Activated naive CD4-positive, alpha-beta T cell treated with anti-CD3 and anti-CD28 coated beads, Interleukin-2, amount 50 U/mL, for 16 hours (primary cell): ENCODE data around the gene C17orf114.
A peak's percentile ranks its signal among the peaks of the same experiment; 100 is the strongest.
"Not testable (repeated sequence)": the region's sequence is repeated elsewhere in the genome, so short reads cannot be mapped to it uniquely, and the experiment has no call there.

Experiments
- DNase-seq: peaks from one replicate; pipeline ENCODE4 v3.0.0-alpha.2; 2020

Gene C17orf114

DNA sequence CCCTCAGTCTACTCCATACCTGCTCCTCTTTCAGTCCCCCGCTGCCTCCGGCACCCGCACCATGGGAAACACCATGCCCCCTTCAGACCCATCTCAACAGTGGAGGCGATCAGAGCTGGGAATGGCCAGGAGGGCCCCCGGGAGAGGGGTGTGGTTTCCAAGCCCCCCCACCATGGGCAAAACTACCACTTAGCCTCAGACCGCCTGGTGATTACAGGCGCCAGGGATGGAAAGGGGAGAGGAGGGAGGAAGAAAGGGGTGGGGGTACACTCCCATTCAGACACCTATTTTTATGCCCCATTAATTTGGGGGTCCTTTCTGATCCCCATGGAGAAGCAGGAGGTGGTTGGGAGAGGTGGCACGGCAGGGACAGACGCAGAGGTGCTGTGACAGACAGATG is at the start of gene C17orf114:
TSS of gene C17orf114 (minus strand) at position 101 of the 400 bp plus-strand sequence.
- no peak for DNase-seq

GRCh38 chr17:4851084-4851483 is 49.0 kb upstream of the C17orf114 start:
- DNase-seq: no peak

GRCh38 chr17:4850246-4850645 is 48.1 kb upstream of the C17orf114 start:
- DNase-seq: no peak

DNA sequence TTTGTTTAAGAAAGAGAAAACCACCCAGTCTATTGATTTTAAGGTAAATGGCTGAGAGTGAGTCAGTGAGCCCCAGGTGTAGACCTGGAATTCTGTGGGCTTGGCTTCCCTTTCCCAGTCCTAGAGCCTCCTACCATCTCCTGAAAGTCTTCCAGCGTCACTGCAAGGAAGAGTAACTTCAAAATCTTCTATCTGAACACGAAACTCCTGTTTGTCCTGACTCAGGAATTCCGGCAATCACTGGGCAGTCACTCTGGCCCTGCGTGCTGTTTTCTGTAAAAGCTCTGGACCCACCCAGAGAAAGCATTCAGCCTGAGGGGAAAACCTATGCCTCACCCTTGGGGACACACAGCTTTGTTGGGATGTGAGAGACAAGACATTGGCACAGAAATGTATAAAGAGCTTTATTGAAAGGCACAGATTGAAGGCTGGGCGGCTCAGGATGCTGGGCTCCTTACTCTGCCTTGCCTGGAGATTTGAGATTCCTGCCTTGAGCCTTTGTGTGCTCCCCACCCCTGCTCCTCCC is 46.9 kb upstream of the C17orf114 start:
- DNase-seq: no peak

DNA sequence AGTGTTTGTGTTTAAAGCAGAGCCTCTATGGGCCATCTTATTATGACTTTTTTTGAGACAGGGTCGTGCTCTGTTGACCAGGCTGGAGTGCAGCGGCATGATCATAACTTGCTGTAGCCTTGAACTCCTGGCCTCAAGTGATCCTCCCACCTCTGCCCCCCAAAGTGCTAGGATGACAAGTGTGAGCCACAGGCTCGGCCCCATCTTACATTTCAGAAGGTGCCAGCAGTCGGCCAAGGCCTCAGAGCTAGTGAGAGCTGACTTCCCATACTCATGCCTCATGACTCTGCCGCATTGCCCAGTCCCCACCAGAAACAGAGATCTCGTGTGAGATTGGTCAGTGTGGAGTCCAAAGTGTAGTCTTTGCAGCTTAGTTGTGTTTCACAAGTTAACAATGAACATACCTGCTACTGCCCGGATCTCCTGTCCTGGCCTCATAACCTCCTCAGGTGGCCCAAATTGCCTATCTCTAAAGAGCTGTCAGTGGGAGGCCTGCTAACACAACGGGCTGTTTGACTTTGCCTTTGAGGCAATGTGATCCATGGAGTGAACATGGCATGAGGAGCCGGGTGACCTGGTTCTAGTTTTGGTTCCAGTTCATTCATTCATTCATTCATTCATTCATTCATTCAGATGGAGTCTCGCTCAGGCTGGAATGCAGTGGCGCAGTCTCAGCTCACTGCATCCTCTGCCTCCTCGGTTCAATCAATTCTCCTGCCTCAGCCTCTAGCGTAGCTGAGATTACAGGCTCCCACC is 44.7 kb upstream of the C17orf114 start:
- DNase-seq: no peak

GRCh38 chr17:4845118-4845517 is 43.0 kb upstream of the C17orf114 start:
- DNase-seq: no peak

DNA sequence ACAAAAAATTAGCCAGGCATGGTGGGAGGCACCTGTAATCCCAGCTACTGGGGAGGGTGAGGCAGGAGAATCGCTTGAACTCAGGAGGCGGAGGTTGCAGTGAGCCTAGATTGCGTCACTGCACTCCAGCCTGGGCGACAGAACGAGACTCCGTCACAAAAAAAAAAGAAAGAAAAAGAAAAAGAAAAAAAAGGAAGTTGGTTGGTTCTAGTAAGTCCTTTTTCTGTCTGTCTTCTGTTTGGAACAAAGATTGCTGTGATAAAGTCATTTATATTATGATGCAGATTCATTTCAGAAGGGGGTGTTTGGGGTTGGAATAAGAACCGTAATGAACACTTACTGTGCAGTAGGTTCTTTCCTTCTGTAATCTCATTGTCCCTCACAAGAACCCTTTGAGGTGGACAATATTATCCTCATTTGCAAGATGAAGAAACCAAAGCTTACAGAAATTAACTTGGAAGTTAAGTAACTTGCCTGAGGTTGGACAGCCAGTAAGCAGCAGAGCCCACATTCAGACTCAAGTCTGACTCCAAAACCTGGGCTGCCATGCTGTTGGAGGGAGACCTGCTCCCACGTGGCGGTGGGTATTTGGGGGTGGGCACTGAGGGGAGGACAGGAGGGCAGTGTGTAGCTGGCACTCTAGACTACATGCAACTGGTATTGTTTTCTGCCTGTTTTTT is 41.3 kb upstream of the C17orf114 start:
- DNase-seq: no peak

DNA sequence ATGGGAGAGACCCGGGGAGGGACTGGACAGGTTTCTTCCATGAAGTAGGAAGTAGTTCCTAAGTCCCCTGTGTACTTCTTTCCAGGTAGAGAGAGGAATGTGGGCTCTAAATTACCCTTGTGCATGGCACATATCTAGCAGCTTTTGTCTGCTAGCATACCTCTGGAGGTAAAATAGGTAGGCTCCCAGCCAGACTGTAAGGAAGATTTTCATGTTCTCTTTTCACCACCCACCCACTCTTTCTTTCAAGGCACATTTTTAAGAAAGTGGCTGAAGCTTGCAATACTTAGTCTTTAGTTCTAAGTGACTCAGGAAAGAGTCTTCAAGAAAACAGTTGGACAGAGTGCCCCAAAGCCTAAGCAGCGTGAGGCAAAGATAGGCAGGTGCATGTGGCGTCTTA is 40.2 kb upstream of the C17orf114 start:
- no peak for DNase-seq

DNA sequence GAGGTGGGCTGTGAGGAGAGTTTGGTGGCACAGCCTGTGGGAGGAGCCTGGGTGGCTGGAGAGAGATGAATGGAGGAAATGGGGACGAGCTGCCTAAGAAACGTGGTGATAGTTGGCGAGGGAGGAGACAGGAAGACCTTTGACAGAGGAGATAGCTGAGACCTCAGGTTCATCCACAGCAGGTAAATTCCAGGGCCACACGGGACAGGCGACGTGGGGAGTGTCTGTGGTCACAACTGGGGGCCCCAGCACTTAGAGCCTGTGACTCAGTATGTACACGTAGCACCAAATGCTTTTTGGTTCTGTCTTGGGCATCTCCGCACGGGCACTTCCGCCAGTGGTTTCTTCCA is 38.7 kb upstream of the C17orf114 start:
- DNase-seq: no peak

DNA sequence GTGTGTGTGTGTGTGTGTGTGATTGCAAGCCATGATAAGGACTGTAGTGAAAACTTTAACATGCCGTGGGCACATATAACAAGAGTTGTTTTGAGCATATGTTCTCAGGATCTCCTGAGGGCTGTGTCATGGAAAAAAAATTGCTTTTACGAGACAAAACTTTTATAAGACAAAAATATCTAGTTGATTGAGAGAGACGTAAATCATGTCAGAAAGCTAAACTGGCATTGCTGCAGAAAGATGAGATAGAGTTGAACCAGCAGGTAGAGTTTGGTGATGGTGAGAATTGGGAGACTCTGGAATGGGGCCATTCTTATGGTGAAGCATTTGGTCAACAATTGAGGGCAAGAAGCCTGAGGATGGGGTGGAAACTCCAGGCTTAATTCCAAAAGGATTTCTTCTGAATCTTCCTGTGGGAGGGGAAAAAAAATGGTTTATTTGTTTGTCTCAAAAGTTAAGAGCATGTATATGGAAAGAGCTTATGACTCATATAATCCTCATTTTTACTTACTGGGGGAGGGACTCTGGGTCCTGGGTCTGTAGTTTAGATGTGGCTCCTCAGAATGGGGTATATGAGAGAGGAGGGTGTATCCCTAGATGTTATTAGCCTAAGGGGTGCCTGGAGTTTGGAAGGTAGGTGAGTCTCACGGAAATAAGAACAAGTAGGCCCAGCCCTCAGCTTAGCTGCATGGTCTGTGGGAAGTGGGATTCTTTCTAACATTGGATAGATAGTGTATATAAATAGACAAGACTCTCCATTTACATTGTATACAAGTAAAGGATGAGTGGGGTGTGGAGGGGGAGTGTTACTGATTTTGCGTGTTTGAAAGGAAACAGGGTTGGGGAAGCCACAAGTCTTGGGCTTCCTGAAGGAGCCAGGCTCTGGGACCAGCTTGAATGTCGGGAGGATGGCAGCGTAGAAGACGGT is 38.1 kb upstream of the C17orf114 start:
- no peak for DNase-seq

DNA sequence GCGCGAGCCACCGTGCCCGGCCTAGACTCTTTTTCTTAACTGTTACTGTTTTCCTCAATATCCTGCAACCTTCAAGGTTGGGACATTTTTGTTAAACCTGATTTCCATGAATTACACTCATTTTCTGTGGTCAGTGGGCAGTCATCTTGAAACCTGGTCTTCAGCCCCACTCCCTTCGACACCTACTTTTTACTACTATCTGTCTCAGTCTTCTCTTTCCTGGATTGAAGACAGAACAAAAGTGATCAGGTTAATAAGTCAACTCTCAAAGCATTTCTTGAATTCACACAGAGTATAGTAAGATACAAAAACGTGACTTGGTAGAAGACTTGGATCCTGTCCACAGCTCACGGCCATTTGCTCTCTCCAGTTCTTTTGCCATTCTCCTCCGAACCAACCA is 37.1 kb upstream of the C17orf114 start:
- DNase-seq: no peak

- no peak for DNase-seq
These were observed 36.2 kb upstream of the C17orf114 start for GRCh38 chr17:4838309-4838785.

- DNase-seq: no peak
These were observed 35.6 kb upstream of the C17orf114 start for GRCh38 chr17:4837471-4838308.

DNA sequence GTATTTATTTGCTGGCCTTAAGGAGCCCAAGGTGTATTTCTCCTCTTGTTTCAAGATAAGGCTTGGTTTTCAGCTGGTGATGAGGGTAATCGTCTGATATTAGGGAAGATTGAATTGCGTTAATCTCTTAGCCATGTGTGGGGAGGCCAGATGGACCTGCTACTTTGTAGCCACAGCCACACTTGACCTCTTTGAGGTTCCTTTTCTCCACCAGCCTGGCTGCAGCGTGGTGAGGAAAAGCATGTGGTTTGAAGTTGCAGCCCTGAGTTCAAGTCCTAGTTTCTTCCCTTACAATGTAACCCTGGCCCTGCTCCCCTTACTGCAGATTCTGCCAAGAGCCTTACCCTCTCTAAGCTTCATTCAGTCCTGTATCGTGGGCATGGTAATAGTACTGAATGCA is 34.1 kb upstream of the C17orf114 start:
- no peak for DNase-seq

- DNase-seq: no peak
These were observed 32.5 kb upstream of the C17orf114 start for GRCh38 chr17:4834681-4835020.

- no peak for DNase-seq
These were observed 32.0 kb upstream of the C17orf114 start for GRCh38 chr17:4833941-4834680.

- peak; percentile 88 for DNase-seq
These were observed 31.2 kb upstream of the C17orf114 start, which contains the start of gene MINK1 for GRCh38 chr17:4833178-4833940. Gene MINK1, plus strand, starts transcription at chr17:4833340. Its CDS starts 244 bp downstream, at chr17:4833584.

DNA sequence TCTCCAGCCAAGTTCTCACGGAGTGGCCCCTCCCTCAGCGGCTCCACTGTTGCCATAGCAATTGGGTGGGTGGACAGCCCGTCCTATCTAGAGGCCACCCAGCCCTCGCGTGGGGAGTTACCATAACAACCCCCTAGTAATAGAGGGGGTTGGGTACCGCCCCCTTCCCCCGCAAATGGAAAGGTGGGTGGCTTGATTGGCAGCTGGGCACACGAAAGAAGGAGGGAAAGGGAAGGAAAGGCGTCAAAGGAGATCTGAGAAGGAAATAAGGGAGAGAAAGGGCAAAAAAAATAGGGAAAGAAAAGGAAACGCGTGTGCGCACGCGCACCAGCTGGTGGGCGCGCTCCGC is 30.7 kb upstream of the C17orf114 start:
- DNase-seq: not testable (repeated sequence)

DNA sequence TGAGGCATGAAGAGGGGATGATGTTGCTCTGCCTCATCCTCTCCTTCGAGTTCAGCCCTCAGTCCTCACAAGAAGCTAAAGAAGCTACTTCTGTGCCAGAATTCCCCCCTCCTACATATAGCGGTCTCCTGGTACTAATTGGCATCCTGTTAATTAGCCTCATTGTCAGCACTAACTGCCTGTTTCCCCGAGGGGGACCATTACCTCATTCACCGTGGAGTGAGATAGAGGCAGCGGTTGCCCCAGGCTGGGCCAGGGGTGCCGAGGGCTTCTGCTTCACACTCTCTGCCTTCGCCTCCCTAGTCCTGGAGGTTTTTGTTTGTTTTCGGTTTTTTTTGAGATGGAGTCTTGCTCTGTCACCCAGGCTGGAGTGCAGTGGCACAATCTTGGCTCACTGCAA is 25.3 kb upstream of the C17orf114 start:
- no peak for DNase-seq

DNA sequence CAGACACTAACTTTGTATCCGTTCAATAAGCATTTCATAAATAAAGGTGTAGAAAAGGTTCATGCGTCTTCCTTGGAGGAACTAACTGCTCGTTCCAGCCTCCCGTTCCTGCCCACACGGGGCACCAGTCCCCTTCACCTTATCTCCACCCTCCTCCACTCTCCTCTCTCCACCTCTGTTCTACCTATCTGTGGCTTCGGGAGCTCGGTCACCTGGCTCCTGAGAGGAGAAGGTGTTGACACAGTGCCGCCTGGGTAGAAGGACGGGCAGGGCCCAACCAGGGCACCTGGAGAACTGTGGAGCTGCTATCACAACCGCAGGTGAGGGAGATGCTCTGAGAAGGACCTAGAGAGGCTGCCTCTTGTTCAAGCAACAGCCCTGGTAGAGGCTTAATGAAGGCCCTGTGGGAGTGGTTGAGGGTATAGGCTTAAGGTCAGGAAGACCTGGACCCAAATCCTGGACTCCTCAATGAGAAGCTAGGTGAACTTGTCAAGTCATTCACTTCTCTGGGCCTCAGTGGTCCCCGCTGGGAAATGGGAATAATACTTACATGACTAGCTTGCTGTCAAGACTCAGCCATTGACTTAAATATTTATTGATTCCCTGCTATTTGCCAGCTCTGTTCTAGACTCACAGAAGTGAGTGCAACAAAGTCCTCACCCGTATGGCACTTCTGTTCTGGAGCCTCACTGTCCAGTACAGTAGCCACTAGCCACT is 21.4 kb upstream of the C17orf114 start:
- DNase-seq: no peak
